K562 (cell line): ENCODE results near the gene HCN4. TPM values are rescaled to one million over a fixed set of nuclear protein-coding genes. Genes with fewer than 3 reads are reported as not detected.

Source experiments
- IRF2 ChIP-seq: sonication (generic); formaldehyde crosslinking; IDR thresholded peaks from 2 replicates; pipeline ENCODE4 v1.8.1; 2022; ENCODE audit warnings: mild to moderate bottlenecking, missing genetic modification reagents
- SMARCB1 ChIP-seq: IDR thresholded peaks from 2 replicates; pipeline ENCODE4 v1.6.1; 2011; ENCODE audit warnings: improper control_type of control experiment, low read depth; ENCODE audit not compliant: insufficient read length
- polyA plus RNA-seq, 8 experiments: library from polyadenylated mRNA; depleted of rRNA in 4 of 8; stranded (reverse) in 5 of 8; unstranded in 3 of 8; fragments of >200 nt; fragmentation: Nextera tagmentation in 2 of 8; fragmentation: Illumina TruSeq in 1 of 8; extraction: Ambion mirVana in 2 of 8; extraction: Trizol in 1 of 8; gene quantifications; 2 replicates each; pipeline versions ENCODE4 v1.2.1 to v1.2.3, GENCODE V29; 2011 to 2014; ENCODE audit warnings: inconsistent platforms in 1 of 8, missing spikeins in 1 of 8
- total RNA-seq, 7 experiments: library from RNA; depleted of rRNA in 6 of 7; stranded (reverse); fragments of >200 nt in 6 of 7; fragmentation: Illumina TruSeq in 2 of 7; extraction: Trizol in 2 of 7; gene quantifications; 2 replicates each; pipeline versions ENCODE4 v1.2.1 to v1.2.3, GENCODE V29; 2011 to 2021; ENCODE audit warnings: low replicate concordance in 1 of 7
- TF ChIP-seq, protein P1 (sequence below): fragments of 450-650 bp; IDR thresholded peaks from 2 replicates; pipeline ENCODE4 v1.7.1; 2018; ENCODE audit warnings: mild to moderate bottlenecking, low read depth; ENCODE audit not compliant: partially characterized antibody
- TF ChIP-seq, protein P2 (sequence below), 2 experiments: fragments of 450-650 bp; IDR thresholded peaks; 2 replicates each; pipeline ENCODE4 v1.6.1; 2016
- TF ChIP-seq, protein P3 (sequence below): fragments of 450-650 bp; IDR thresholded peaks from 2 replicates; pipeline ENCODE4 v1.6.1; 2016; ENCODE audit warnings: borderline replicate concordance

HCN4 gene
- total and polyA plus RNA-seq, 9 of the 15 experiments (the other 6 are each of a cell fraction or from before 2014, with no cell fraction given) = not detected

DNA sequence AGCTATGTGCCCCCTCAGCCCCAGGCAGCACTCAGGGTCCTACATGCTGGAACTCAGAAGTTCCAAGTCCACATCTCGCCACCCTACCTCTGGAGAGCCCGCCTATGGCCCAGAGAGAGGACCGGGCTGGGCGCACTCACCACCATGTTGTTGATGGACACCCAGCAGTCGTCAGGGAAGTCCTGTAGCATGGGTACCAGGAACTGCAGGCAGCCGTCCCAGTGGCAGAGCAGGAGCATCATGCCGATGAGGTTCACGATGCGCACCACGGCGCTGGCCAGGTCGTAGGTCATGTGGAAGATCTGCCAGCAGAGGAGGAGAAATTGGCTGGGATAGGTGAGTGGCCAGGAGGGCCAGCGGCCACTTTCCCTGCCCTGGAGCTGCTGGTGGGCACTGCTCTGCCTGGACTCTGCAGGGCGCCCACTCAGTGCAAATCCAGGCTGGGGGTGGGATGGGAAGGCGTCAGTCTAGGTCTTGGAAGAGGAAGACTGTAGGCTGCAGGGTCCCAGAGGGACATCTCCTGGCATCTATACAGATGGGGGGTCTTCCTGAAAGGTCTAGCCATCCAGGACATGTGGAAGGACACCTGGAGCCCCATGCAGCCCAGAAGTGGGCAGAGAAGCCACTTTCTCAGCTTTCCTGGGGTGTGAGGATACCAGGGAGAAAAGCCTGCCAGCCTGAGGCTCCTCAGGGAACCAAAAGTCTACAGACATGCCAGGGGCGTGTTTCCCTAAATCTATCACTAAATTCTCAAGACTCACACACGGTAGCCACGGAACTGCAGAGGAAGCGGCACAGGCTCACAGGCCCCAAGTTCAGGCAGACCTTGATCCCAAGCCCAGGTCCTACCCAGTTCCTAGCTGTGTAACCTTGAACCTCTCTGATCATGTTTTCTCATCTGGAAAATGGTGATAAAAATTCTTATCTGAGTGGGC, 36.5 kb downstream of the HCN4 start (continued):
- TF ChIP-seq, protein P1, sequence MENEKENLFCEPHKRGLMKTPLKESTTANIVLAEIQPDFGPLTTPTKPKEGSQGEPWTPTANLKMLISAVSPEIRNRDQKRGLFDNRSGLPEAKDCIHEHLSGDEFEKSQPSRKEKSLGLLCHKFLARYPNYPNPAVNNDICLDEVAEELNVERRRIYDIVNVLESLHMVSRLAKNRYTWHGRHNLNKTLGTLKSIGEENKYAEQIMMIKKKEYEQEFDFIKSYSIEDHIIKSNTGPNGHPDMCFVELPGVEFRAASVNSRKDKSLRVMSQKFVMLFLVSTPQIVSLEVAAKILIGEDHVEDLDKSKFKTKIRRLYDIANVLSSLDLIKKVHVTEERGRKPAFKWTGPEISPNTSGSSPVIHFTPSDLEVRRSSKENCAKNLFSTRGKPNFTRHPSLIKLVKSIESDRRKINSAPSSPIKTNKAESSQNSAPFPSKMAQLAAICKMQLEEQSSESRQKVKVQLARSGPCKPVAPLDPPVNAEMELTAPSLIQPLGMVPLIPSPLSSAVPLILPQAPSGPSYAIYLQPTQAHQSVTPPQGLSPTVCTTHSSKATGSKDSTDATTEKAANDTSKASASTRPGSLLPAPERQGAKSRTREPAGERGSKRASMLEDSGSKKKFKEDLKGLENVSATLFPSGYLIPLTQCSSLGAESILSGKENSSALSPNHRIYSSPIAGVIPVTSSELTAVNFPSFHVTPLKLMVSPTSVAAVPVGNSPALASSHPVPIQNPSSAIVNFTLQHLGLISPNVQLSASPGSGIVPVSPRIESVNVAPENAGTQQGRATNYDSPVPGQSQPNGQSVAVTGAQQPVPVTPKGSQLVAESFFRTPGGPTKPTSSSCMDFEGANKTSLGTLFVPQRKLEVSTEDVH = no peak
- TF ChIP-seq, protein P2, sequence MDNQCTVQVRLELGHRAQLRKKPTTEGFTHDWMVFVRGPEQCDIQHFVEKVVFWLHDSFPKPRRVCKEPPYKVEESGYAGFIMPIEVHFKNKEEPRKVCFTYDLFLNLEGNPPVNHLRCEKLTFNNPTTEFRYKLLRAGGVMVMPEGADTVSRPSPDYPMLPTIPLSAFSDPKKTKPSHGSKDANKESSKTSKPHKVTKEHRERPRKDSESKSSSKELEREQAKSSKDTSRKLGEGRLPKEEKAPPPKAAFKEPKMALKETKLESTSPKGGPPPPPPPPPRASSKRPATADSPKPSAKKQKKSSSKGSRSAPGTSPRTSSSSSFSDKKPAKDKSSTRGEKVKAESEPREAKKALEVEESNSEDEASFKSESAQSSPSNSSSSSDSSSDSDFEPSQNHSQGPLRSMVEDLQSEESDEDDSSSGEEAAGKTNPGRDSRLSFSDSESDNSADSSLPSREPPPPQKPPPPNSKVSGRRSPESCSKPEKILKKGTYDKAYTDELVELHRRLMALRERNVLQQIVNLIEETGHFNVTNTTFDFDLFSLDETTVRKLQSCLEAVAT (IDR thresholded peaks at IDR 0.05) = no peak
- TF ChIP-seq IRF2 = no peak
- TF ChIP-seq SMARCB1 = no peak
- TF ChIP-seq, protein P3, sequence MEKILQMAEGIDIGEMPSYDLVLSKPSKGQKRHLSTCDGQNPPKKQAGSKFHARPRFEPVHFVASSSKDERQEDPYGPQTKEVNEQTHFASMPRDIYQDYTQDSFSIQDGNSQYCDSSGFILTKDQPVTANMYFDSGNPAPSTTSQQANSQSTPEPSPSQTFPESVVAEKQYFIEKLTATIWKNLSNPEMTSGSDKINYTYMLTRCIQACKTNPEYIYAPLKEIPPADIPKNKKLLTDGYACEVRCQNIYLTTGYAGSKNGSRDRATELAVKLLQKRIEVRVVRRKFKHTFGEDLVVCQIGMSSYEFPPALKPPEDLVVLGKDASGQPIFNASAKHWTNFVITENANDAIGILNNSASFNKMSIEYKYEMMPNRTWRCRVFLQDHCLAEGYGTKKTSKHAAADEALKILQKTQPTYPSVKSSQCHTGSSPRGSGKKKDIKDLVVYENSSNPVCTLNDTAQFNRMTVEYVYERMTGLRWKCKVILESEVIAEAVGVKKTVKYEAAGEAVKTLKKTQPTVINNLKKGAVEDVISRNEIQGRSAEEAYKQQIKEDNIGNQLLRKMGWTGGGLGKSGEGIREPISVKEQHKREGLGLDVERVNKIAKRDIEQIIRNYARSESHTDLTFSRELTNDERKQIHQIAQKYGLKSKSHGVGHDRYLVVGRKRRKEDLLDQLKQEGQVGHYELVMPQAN = no peak
